ENCODE results near the gene BRSK2. TPM values are rescaled to one million over a fixed set of nuclear protein-coding genes. Genes with fewer than 3 reads are reported as not detected.

Gene BRSK2
- total RNA-seq, 2 donors from 2014 or later, result 0.53 to 0.79 TPM

DNA sequence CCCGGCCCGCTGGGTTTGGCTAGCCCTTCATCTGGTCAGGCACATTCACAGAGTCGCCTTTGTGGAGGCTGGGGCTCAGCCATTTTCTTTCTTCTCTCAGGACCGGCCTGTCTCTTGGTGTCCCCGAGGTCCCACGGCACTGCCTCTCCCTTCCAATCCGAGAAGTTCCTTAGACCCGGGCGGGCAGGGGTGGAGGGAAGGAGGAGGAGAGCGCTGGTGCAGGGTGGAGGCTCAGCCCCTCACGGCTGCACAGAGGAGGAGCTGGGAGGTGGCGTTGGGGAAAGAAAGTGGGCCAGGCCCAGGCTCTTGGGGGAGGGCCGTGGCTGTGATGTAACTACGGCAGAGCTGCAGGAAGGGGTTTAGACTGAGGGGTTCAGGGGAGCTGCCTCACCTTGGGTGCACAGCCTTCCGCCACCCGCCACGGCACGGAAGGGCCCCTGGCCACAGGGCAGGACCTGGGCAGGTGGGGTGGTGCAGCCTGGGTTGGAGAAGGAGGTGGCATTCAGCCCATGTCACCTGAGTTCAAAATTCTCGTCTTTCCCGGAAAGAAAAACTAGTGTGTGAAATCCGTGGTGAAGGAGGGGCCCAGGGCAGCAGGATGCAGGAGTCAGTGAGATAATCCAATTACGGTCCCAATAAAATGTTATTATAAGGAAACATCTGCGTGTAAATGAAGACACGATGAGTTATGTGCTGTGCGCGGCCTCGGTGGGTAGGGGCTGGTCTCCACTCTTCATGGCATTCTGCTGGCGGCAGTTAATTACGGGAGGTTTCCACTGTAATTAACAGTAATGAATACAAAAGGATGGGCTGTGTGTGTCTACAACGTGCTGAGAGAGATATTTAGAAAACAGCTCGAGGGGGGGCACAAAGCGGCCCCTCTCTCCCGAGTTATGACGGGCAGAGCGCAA is 1.7 kb downstream of the BRSK2 start:
- intact Hi-C loops (cut with DNase I, micrococcal nuclease), result no loop called here
- no peak for ATAC-seq
- DNase-seq, result no peak

DNA sequence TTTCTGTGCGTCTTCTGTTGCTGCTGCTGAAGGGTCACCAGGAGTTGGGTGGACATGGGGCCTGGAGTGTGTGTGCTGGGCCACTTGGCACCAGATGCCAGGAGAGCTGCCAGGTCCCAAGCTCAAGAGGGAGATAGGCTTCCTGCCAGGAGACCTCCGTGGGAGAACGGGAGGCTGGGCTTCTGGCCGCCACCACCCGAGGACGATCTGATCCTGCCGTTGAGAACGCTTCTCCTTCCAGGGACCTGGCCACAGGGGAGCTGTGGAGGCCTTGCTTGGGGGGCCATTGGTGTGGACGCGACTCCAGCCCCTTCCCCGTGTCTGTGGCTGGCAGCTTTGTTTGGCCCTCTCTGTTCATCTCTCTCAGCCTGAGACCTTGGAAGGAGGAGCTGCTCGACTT is 2.4 kb downstream of the BRSK2 start:
- DNase-seq (no peak), ATAC-seq (no peak)
- intact Hi-C loops (cut with DNase I, micrococcal nuclease), result no loop called here

DNA sequence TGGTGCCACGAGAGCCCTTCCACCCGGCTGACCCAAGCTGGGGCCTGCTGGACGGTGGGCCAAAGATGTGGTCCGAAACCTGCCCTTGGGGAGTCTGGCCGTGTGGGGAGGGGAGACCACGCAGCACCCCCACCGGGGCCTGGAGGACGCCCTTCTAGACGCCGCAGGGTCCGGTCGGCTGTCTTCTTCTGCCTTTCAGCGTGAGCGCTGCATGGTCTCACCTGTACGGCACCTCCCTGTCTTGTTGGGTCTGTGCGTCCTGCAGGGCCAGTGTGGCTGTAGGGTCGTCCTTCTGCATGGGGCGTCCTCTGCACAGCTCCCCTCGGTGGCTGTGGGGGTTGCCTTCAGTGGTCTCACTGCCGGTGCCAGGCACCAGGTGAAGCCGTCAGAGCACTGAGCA is 2.8 kb downstream of the BRSK2 start:
- ATAC-seq, result no peak

DNA sequence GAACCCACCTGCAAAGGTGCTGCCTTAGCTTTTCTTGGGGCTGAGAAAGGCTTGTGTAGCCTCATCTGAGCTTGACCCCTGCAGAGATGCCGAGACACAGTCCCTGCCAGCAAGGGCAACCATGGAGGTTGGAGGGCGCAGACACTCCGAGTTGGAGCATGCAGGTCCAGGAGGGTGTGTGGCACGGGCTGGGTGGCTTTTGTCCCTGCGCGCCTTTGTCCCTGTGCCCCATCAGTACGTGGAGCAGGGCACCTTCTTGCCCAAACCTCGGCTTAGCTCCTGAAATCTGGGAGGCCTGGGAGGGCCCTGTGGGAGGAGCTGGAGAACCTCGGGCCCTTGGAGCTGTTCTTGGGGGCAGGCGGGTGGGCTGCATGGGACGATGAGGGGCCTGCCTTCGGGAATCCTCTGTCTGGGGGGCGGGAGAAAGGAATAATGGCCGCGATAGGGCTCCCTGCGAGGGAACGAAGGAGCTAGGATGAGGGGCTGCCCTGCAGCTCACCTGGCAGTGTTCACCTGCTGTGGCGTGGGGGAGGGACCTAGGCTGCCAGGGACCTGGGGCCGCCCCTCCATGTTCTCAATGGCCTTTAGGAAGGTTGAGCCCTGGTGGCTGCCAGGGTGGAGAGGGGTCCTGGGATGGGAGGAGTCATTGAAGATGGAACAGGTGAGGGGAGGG is 3.4 kb downstream of the BRSK2 start:
- no peak for ATAC-seq
- intact Hi-C loops (cut with DNase I, micrococcal nuclease), result no loop called here
- no peak for DNase-seq

More for the DNA sequence above, 2.8 kb downstream of the BRSK2 start:
- DNase-seq, result no peak
- intact Hi-C loops (cut with DNase I, micrococcal nuclease), result no loop called here

DNA sequence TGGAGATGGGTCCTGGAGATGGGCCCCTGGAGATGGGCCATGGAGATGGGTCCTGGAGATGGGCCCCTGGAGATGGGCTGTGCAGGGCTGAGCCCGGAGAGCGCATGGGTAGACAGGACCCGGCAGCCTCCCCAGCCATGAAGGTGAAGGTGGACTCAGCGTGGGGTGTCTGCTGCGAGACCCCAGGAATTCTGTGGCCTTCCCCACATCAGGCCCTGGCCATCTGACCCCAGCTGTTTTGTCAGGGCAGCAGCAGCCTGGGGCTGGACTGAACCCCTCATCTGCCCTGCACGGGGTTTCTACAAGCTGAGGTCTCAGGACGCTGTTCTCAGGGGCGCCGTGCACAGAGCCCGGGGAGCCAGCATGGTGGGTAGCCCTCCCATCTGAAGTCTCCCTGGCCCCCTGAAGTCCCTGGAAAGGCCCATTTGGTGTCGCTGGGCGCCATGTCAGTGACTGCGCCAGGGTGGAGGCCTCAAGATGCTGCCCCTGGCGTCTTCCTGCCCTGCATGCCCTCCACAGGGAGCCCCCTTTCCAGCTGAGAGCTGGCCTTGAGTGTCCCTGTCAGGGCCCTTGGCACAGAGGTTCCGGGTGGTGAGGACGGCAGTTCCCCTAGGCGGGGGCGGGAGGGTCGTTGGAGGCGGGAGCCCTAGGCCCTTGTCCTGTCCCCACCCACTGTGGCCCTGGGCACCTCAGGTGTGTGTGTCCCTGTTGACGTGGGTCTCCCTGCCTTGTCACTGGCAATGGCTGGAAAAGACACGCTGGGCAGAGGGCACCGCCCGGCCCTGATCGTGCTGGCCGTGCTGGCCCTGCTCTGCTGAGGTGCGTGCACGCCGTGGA is 5.4 kb downstream of the BRSK2 start:
- ATAC-seq, result no peak
- intact Hi-C loops (cut with DNase I, micrococcal nuclease), result no loop called here
- no peak for DNase-seq

DNA sequence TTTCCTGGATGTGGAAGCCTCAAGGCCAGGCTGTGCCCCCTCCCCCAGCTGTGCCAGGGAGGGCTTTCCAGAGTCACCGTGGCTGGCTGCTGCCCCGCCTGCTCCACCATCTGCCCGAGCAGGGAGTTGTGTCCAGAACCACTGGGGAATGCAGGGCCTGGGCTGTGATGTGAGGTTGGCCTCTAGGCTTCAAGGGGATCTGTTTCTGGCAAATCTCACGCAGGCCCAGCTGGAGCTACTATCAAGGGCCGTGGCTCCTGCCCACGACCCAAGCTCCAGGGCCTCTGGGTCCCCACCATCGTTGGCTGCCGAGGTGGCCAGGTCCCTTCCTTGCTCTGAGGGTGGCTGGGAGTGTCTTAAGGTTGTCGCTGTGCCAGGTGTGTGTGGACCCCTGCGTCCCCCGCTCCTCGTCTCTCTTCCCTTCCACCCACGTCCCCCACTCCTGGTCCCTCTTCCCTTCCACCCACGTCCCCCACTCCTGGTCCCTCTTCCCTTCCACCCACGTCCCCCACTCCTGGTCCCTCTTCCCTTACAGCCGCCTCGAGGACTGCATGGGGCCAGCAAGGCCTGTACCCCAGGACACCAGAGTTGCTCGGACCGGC is 6.1 kb downstream of the BRSK2 start:
- intact Hi-C loops (cut with DNase I, micrococcal nuclease), result no loop called here
- ATAC-seq, result no peak

DNA sequence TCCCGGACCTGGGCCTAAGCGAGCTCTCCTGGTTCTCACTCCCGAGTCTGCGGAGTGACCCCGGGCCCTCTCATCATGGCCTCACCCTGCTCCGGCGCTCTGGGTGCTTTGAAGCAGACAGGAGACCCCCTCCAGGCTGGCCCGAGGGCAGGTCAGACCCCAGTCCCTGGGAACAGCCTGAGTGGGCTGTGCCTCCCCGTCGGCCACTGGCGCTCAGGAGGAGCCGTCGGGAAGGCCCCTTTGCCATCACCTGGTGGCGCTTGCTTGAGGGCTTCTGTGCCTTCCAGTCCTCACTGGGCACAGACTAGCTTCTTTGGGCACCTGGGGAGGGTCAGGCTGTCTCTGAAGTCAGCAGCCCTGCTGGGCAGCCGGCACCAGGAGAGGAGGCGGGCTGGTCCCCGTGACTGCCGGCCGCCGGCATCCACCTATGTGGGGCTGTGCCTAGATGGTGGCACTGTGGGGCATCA is 6.7 kb downstream of the BRSK2 start:
- ATAC-seq (no peak), DNase-seq (no peak)
- intact Hi-C loops (cut with DNase I, micrococcal nuclease), result no loop called here

More for the DNA sequence above, 6.1 kb downstream of the BRSK2 start:
- DNase-seq, result no peak

DNA sequence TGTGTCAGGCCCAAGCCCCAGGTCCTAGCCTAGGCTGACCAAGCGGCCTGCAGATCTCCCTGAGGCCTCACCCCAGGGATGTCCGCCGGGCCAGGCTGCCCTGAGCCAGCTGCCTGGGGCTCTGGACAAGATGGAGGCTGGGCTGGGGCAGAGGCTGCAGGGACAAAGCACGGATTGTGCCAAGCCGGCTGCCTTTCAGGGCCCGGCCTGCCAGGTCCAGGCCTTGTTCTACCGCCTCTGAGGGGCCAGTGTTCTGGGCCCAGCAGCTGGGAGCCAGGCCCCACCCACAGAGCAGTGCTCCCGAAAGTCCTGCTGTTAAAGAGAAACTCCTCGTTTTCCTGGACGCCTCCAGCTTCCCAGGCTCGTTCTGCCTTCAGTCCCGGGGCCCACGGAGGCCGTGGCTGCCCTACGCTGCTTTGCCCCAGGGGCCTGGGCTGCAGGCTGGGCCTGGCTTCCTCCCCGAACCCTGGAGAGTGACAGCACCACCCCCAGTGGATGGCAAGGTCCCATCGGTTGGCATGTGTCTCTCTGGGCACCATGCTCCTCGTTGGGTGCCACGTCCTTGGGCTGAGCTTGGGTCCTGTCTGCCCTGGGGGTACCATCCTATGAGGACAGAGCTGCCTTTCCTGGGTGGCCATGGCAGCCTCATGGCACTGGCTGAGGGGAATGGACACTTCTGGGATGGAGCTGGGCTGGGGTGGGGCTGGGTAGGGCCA is 7.6 kb downstream of the BRSK2 start:
- no peak for DNase-seq
- ATAC-seq, result no peak
- intact Hi-C loops (cut with DNase I, micrococcal nuclease), result no loop called here

DNA sequence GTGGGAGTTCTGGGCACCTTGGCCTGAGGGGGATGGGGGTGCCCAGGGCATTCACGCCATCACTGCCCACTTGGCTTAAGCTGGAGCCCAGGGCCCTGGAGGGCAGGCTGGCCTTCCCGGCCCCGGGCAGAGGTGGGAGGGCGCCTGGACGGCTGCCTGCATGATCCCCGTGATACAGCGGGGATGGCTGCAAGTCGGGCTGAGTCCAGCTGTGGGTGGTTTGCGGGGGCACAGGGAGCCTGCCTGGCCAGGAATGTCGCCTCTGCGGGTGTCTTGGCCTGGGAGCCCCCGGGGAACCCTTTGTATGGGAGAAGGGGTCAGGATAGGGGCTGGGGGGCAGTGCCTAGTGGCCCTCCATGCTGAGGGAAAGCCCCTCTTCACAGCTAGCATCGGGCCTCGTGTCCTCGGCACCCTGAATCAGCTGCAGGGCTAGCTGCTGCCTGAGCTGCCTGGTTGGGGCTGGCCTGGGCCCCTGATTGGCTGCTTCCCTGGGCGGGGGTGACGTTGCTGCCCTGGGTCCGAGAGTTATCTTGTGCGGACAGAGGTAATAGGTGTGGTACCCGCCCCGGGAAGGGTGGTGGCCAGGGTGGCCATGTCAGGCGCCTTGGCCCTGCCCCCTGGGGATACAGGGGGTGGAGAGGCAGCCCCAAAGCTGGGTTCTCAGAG is 8.3 kb downstream of the BRSK2 start:
- intact Hi-C loops (cut with DNase I, micrococcal nuclease), result no loop called here
- no peak for ATAC-seq
- no peak for DNase-seq

DNA sequence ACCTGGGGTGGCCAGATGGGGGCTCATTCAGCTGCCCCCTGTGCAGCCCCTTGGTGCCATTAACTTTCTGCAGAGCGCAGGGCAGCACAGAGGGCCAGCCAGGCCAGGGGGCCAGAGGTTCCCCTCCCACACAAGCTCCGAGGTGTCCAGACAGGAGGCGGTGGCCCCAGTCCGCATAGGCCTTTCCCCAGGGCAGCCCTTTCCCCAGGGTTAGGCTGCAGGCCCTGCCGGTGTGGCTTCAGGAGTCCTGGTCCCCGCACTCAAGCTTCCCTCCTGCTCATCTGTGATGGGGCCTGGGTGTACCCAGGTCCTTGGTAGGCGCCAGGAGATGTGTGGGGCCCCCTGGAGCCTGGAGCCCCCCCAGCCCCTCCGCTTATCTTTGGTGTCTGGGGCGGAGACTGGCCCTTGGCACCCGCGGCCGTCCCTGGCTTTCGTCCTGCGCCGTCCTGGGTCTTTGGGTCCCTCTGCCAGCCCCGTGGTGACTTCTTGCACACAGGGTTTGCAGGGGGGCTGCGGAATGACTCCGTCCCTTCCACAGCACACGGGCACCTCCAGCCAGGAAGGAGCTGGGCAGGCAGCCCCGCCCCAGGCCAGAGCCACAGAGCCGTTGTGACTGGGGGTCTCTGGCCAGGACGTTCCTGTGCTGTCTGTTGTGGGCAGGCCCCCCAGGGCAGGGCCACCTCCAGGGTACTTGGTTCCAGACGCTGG is 8.9 kb downstream of the BRSK2 start:
- intact Hi-C loops (cut with DNase I, micrococcal nuclease), result no loop called here
- ATAC-seq, result no peak
- no peak for DNase-seq

DNA sequence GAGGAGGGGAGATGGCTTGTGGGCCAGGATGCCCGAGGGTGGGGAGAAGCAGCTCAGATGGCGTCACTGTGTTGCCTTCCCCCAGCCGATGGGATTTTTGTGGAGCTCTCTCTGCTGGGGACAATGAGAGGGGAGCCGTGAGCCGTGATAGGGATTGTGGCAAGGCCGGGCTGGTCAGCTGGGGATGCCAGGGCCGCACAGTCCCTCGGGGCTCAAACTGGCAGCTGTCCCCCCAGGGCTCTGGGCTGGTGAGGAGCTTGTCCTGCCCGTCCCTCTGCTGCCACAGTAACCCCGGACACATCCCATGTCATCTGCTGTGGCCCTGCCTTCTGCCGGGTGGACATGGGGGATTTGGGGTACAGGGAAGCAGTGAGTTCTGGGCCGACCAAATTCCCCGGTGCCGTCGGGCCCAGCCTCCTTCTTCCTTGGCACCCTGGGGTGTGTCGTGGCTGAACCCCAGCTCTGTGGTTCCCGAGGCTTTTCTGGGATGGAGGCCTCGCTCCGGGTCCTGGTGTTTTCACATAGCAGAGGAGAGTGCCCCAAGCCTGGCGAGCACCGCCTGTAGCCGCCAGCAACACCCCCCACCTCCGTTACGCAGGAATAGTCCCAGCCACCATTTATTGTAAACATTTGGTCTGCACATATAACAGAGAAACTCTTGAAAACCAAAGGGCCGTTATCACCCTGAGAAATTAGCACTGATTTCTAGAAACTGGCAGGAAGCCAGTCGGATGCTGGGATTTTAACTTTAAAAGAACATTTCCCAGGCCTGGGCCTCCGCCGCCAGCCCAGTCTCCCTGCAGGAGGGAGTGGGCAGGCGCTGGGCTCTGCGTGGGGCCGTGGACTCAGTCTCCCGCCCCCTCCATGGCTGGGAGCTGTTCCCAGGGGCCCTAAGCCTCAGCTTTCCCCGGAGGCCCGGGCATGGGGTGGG is 9.9 kb downstream of the BRSK2 start:
- ATAC-seq (no peak), DNase-seq (no peak)
- intact Hi-C loops (cut with DNase I, micrococcal nuclease), result no loop called here

DNA sequence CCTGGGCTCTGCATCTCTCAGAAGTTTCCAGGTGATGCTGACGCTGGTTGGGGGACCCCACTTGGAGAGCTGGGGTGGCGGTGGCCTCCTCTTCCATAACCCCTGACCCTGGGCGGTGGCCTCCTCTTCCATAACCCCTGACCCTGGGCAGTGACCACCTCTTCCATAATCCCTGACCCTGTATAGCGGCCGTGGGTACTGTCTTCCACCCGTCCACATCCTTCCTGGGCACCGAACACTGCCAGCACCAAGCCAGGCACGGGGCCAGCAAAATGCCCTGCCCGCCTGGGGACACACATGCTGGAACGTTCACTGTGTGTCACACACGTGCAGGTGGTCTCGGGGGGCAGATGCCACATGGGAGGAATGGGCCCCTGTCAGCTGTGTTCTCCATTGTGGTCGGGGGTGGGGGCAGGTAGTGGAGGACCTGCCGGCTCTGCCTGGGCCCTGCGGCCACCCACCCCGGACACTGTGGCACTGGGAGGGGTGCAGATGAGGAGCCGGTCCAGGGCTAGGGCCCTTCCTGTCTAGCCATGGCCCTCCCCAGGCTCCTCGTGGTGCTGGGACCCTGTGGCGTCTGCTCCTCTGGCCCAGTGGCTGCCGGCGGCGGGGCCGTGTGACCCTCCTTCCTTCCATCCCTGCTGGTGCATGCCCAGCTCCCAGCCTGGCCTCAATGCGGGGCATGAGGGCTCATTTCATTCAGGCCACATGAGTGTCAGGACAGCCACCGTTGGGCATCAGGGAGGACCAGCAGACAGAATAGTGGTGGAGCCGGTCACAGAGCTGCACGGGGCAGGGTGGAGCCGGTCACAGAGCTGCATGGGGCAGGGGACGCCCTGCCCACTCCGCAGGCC is 10.8 kb downstream of the BRSK2 start:
- no peak for ATAC-seq
- DNase-seq, result no peak
- intact Hi-C loops (cut with DNase I, micrococcal nuclease), result no loop called here

DNA sequence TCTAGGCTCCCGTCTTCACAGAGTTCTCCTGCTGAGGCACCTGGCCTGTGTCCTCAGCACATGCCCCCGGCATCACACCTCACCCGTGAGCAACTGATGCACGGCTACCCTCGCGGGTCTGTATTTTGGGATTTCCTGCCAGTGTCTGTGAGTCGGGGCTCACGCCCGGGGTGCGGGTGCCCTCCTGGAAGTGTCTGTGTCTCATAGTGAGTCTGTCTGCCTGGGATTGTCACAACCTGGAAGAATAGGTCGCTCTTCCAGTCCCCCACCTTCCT is 11.4 kb downstream of the BRSK2 start:
- no peak for DNase-seq
- no peak for ATAC-seq
- intact Hi-C loops (cut with DNase I, micrococcal nuclease), result no loop called here

DNA sequence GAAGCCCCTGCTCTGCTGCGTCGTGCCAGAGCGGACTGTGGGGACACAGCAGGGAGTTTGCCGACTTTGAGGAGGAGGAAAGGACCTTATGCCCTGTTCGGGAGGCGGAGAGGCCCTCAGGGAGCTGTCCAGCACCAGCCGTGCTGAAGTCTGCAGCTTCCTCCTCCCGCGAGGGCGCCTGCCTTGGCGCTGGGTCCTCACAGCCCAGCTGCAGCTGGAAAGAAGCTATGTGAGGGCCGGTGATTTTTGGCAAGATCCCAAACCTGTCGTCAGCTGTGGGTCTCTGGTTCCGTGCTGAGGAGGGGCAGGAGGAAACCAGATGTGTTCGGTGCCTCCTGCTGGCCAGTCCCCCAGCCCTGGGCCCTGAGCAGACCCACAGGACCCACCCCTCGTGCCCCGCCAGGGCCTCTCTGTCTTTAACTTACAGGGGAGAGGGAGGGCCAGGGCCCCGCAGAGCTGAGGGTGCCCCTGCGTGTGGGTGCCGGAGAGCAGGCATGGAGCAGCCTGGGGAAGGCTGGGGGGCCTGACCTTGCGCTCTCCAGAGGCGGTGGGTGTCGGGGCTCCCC is 12.0 kb downstream of the BRSK2 start:
- DNase-seq (peak; percentile 52 to 79), ATAC-seq (peak; percentile 81)
- intact Hi-C loops (cut with DNase I, micrococcal nuclease), result no loop called here

DNA sequence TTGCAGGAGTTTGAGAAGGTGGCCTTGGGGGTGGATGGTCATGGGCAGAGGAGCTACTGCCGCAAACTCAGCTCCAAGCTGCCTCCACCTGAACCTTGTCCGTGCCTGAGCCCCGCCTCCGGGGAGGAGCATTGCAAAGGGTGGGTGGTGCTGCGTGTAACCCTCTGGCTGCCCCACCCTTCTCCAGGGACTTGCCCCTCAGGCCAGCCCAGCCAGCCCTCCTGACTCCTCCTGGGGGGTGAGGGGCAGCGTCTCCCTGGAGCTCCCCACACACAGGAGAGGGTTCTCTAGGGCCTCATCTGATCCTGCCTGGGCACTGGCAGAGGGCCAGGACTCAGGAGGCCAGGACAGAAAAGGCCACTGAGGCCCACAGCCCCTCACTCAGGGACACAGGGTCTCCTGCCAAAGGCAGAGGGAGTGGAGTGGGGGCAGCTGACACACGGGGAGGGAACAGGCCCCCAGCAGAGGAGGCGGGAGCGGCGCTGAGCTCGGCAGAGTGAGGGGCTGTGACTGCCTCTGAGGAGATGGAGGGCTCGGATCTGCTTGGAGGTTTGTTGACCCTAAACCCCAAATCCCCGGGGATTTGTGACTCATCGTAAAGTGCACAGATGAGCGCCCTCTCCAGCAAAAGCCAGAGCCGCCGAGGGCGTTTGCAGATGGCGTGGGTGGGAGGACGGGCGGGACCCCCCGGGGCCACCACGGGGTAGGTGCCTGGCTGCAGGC is 12.8 kb downstream of the BRSK2 start:
- ATAC-seq (peak; percentile 28), DNase-seq (no peak)
- intact Hi-C loops (cut with DNase I, micrococcal nuclease), result no loop called here
